Natural killer cell treated with Interleukin-12 subunit alpha and Interleukin-12 subunit beta and Interleukin-15 and Interleukin-18, amount 100 ng/mL, for 72 hours (primary cell): Measurements from ENCODE around the gene TAAR5. TPM values are rescaled to one million over a fixed set of nuclear protein-coding genes. Genes with fewer than 3 reads are reported as not detected.
"Not testable (repeated sequence)": the region's sequence is repeated elsewhere in the genome, so short reads cannot be mapped to it uniquely, and the experiment has no call there.

Experiments used
- ATAC-seq, 2 donors: fragments of 150-1000 bp; cut with Tn5 transposase in 1 of 2; sonication (Bioruptor Pico), chemical (Tn5 transposase) in 1 of 2; 2 replicates each; pipeline ENCODE4 v1.10.0; 2021
- DNase-seq: peaks from one replicate; pipeline ENCODE4 v3.0.0; 2022; ENCODE audit warnings: low spot score
- H3K27ac Mint-ChIP-seq, 2 donors: 1 replicate in 1 of 2; 2 replicates in 1 of 2; pipeline ENCODE4 v1.8.0; 2022; ENCODE audit warnings: mixed read lengths in 2 of 2, mild to moderate bottlenecking in 1 of 2, moderate library complexity in 1 of 2
- H3K27me3 Mint-ChIP-seq, 2 donors: 1 replicate in 1 of 2; 2 replicates in 1 of 2; pipeline ENCODE4 v1.8.0; 2022; ENCODE audit warnings: mixed read lengths in 2 of 2
- H3K36me3 Mint-ChIP-seq: one replicate; pipeline ENCODE4 v1.8.0; 2022; ENCODE audit warnings: mixed read lengths
- H3K4me1 Mint-ChIP-seq, 2 donors: 1 replicate in 1 of 2; 2 replicates in 1 of 2; pipeline ENCODE4 v1.8.0; 2022; ENCODE audit warnings: low read depth in 2 of 2, mixed read lengths in 2 of 2, mild to moderate bottlenecking in 1 of 2
- H3K4me3 Mint-ChIP-seq: one replicate; pipeline ENCODE4 v1.8.0; 2022; ENCODE audit warnings: mixed read lengths
- H3K9me3 Mint-ChIP-seq: 2 replicates; pipeline ENCODE4 v1.8.0; 2022; ENCODE audit warnings: mixed read lengths
- total RNA-seq, 2 donors: library from RNA; stranded (reverse); gene quantifications; one replicate each; pipeline ENCODE4 v1.2.3, GENCODE V29; 2022

Gene TAAR5
- not detected for total RNA-seq

- DNase-seq (no peak), ATAC-seq (no peak)
- no peaks in the 10 kb centered on the region for H3K36me3 Mint-ChIP-seq
- H3K27ac Mint-ChIP-seq = no peak within 1 kb of the TSS
- no peak within 1 kb of the TSS for H3K4me3 Mint-ChIP-seq
- peaks cover 7 to 9% of the 10 kb centered on the region in 2 donors for H3K4me1 Mint-ChIP-seq
- H3K9me3 Mint-ChIP-seq = no peaks in the 10 kb centered on the region
- peaks cover 7 to 18% of the 10 kb centered on the region in 2 donors for H3K27me3 Mint-ChIP-seq
Measured at GRCh38 chr6:132589454-132589853, at the start of gene TAAR5. Gene TAAR5, minus strand, starts transcription at chr6:132589741. Its CDS starts 55 bp downstream, at chr6:132589686.

GRCh38 chr6:132637135-132637534 is 47.6 kb upstream of the TAAR5 start:
- not testable (repeated sequence) for H3K27ac Mint-ChIP-seq, ATAC-seq, DNase-seq, H3K4me1 Mint-ChIP-seq, H3K4me3 Mint-ChIP-seq, H3K9me3 Mint-ChIP-seq
- Mint-ChIP-seq H3K27me3 (peaks cover 25 to 31% of the 10 kb centered on the region in 2 donors), H3K36me3 (peaks cover 15% of the 10 kb centered on the region)

- not testable (repeated sequence) for H3K27ac Mint-ChIP-seq, H3K4me1 Mint-ChIP-seq, ATAC-seq, H3K9me3 Mint-ChIP-seq, DNase-seq, H3K4me3 Mint-ChIP-seq
- peaks cover 25 to 34% of the 10 kb centered on the region in 2 donors for H3K27me3 Mint-ChIP-seq
- peaks cover 15% of the 10 kb centered on the region for H3K36me3 Mint-ChIP-seq
Measured at GRCh38 chr6:132635906-132636305, 46.4 kb upstream of the TAAR5 start.

GRCh38 chr6:132635288-132635687 is 45.7 kb upstream of the TAAR5 start:
- DNase-seq, H3K9me3 Mint-ChIP-seq, H3K4me1 Mint-ChIP-seq, H3K4me3 Mint-ChIP-seq, ATAC-seq, H3K27ac Mint-ChIP-seq: not testable (repeated sequence)
- Mint-ChIP-seq H3K36me3 (peaks cover 15% of the 10 kb centered on the region), H3K27me3 (peaks cover 25 to 40% of the 10 kb centered on the region in 2 donors)

GRCh38 chr6:132634796-132635195 is 45.3 kb upstream of the TAAR5 start:
- Mint-ChIP-seq H3K27ac (no peak overlapping the region), H3K9me3 (peaks cover 5% of the 10 kb centered on the region), H3K36me3 (peaks cover 15% of the 10 kb centered on the region), H3K27me3 (peaks cover 25 to 40% of the 10 kb centered on the region in 2 donors), H3K4me1 (peaks cover 7 to 9% of the 10 kb centered on the region in 2 donors), H3K4me3 (no peak overlapping the region)
- DNase-seq (no peak), ATAC-seq (no peak)

GRCh38 chr6:132633362-132633761 is 43.8 kb upstream of the TAAR5 start:
- H3K36me3 Mint-ChIP-seq = peaks cover 23% of the 10 kb centered on the region

GRCh38 chr6:132624175-132624574 is 34.6 kb upstream of the TAAR5 start, which contains the start of gene TAAR2:
Gene TAAR2, minus strand, starts transcription at chr6:132624275. Its CDS starts 0 bp downstream, at chr6:132624275.
- H3K36me3 Mint-ChIP-seq = peaks cover 9% of the 10 kb centered on the region
- H3K27ac Mint-ChIP-seq = no peak within 1 kb of the TSS
- no peak for DNase-seq
- H3K4me3 Mint-ChIP-seq = no peak within 1 kb of the TSS
- H3K9me3 Mint-ChIP-seq = no peaks in the 10 kb centered on the region
- no peak for ATAC-seq
- H3K4me1 Mint-ChIP-seq = no peaks in the 10 kb centered on the region
- peaks cover 8 to 25% of the 10 kb centered on the region in 2 donors for H3K27me3 Mint-ChIP-seq

More at GRCh38 chr6:132633362-132633761, 43.8 kb upstream of the TAAR5 start:
- H3K27ac Mint-ChIP-seq = no peak overlapping the region
- no peak for ATAC-seq
- H3K4me3 Mint-ChIP-seq = no peak overlapping the region
- H3K27me3 Mint-ChIP-seq = peaks cover 31 to 52% of the 10 kb centered on the region in 2 donors
- peaks cover 5% of the 10 kb centered on the region for H3K9me3 Mint-ChIP-seq
- no peak for DNase-seq
- H3K4me1 Mint-ChIP-seq = peaks cover 5 to 7% of the 10 kb centered on the region in 2 donors

- ATAC-seq (no peak), DNase-seq (no peak)
- peaks cover 6 to 17% of the 10 kb centered on the region in 2 donors for H3K27me3 Mint-ChIP-seq
- H3K36me3 Mint-ChIP-seq = peaks cover 4% of the 10 kb centered on the region
- no peaks in the 10 kb centered on the region for H3K9me3 Mint-ChIP-seq
- H3K27ac Mint-ChIP-seq = no peak overlapping the region
- H3K4me3 Mint-ChIP-seq = no peak overlapping the region
- no peaks in the 10 kb centered on the region for H3K4me1 Mint-ChIP-seq
Measured at GRCh38 chr6:132623106-132623845, 33.7 kb upstream of the TAAR5 start.

GRCh38 chr6:132616677-132617076 is 27.1 kb upstream of the TAAR5 start:
- Mint-ChIP-seq H3K36me3 (no peaks in the 10 kb centered on the region), H3K27me3 (peaks cover 0 to 3% of the 10 kb centered on the region in 2 donors), H3K9me3 (no peaks in the 10 kb centered on the region), H3K4me3 (no peak overlapping the region), H3K4me1 (peaks cover 16 to 18% of the 10 kb centered on the region in 2 donors), H3K27ac (no peak overlapping the region)
- no peak for ATAC-seq
- DNase-seq = no peak

GRCh38 chr6:132614554-132614953 is 25.0 kb upstream of the TAAR5 start:
- DNase-seq (no peak), ATAC-seq (peak; percentile 53 to 81)
- peak overlapping the region; percentile 63 to 91 for H3K27ac Mint-ChIP-seq
- H3K27me3 Mint-ChIP-seq = no peaks in the 10 kb centered on the region
- peak overlapping the region; percentile 79 for H3K4me3 Mint-ChIP-seq
- no peaks in the 10 kb centered on the region for H3K36me3 Mint-ChIP-seq
- H3K9me3 Mint-ChIP-seq = no peaks in the 10 kb centered on the region
- peaks cover 25 to 27% of the 10 kb centered on the region in 2 donors for H3K4me1 Mint-ChIP-seq

GRCh38 chr6:132612449-132613108 is 23.0 kb upstream of the TAAR5 start:
- H3K4me1 Mint-ChIP-seq = peaks cover 25 to 27% of the 10 kb centered on the region in 2 donors
- DNase-seq = no peak
- peak; percentile 90 for ATAC-seq
- peak overlapping the region; percentile 65 to 90 for H3K27ac Mint-ChIP-seq
- H3K36me3 Mint-ChIP-seq = no peaks in the 10 kb centered on the region
- no peaks in the 10 kb centered on the region for H3K27me3 Mint-ChIP-seq
- peak overlapping the region; percentile 71 for H3K4me3 Mint-ChIP-seq
- no peaks in the 10 kb centered on the region for H3K9me3 Mint-ChIP-seq

GRCh38 chr6:132611616-132612015 is 22.1 kb upstream of the TAAR5 start:
- H3K27me3 Mint-ChIP-seq = no peaks in the 10 kb centered on the region
- no peak for ATAC-seq
- no peak for DNase-seq
- H3K4me3 Mint-ChIP-seq = no peak overlapping the region
- H3K9me3 Mint-ChIP-seq = no peaks in the 10 kb centered on the region
- H3K27ac Mint-ChIP-seq = peak overlapping the region; percentile 65 to 90
- peaks cover 25 to 27% of the 10 kb centered on the region in 2 donors for H3K4me1 Mint-ChIP-seq
- no peaks in the 10 kb centered on the region for H3K36me3 Mint-ChIP-seq

- Mint-ChIP-seq H3K9me3 (no peaks in the 10 kb centered on the region), H3K36me3 (no peaks in the 10 kb centered on the region), H3K27ac (no peak overlapping the region), H3K4me1 (peaks cover 14 to 17% of the 10 kb centered on the region in 2 donors), H3K27me3 (no peaks in the 10 kb centered on the region), H3K4me3 (no peak overlapping the region)
- ATAC-seq (no peak), DNase-seq (no peak)
Measured at GRCh38 chr6:132607544-132608233, 18.1 kb upstream of the TAAR5 start.
